Stimulated activated CD8-positive, alpha-beta memory T cell treated with anti-CD3 and anti-CD28 coated beads, Interleukin-4, amount 100 ng/mL, for 48 hours (primary cell): ENCODE data around the gene LRP3.
"Not testable (repeated sequence)": the region's sequence is repeated elsewhere in the genome, so short reads cannot be mapped to it uniquely, and the experiment has no call there.

Source experiments
- DNase-seq: peaks from one replicate; pipeline ENCODE4 v3.0.0-alpha.2; 2020

Gene LRP3, protein sequence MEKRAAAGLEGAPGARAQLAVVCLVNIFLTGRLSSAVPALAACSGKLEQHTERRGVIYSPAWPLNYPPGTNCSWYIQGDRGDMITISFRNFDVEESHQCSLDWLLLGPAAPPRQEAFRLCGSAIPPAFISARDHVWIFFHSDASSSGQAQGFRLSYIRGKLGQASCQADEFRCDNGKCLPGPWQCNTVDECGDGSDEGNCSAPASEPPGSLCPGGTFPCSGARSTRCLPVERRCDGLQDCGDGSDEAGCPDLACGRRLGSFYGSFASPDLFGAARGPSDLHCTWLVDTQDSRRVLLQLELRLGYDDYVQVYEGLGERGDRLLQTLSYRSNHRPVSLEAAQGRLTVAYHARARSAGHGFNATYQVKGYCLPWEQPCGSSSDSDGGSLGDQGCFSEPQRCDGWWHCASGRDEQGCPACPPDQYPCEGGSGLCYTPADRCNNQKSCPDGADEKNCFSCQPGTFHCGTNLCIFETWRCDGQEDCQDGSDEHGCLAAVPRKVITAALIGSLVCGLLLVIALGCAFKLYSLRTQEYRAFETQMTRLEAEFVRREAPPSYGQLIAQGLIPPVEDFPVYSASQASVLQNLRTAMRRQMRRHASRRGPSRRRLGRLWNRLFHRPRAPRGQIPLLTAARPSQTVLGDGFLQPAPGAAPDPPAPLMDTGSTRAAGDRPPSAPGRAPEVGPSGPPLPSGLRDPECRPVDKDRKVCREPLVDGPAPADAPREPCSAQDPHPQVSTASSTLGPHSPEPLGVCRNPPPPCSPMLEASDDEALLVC

DNA sequence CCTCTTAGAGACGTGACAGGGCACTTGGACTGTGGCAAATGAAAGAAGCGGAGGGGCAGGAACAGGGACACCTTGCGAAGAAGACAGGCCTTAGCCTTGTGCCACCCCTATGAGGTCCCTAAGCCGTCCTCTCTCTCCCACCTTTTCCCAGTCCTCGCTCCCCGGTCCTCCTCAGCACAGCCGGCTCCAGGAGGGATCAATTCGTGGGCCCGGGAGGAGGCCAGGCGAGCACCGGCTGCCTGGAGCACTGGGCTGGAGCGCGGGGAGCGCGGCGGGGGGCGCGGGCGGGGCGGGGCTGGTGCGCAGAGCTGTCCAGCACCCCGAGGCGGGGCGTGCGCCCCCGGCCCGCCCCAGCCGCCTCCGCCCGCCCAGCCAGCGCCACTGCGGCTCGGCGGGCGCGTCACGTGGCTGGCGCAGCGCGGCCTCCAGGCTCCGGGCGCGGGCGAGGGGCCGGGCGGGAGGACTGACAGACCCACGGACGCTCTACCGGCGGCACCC is at the start of gene LRP3:
TSS of gene LRP3 (plus strand) at position 466 of the 498 bp plus-strand sequence. CDS start 456 bp downstream, outside the sequence.
- DNase-seq = no peak

DNA sequence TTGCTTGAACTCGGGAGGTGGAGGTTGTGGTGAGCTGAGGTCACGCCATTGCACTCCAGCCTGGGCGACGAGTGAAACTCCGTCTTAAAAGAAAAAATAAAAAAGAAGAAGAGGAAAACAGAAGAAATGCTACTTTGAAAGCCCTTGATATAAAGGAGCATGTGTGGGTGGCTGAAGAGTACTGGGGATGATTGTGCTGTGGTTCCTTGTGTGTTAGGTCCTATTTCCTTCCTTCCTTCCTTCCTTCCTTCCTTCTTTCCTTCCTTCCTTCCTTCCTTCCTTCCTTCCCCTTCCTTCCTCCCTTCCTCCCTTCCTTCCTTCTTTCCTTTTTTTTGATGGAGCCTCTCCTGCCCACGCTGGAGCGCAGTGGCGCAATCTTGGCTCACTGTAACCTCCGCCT is 47.9 kb upstream of the LRP3 start:
- no peak for DNase-seq

DNA sequence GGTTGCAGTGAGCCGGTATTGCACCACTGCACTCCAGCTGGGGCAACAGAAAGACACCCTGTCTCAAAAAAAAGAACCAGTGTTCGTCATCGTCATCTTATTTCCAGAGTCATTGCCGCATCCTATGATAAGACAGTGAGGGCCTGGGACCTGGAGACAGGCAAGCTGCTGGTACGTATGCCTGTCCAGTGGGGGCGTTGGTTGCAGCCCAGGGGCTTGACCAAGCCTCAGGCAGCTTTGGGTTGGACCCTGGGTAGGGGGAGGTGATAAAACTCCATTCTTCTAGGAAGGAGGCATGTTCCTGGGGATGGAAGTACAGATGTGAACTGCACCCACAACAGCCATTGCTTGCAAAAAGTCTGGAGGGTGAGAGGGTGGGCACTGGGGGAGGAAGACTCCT is 46.6 kb upstream of the LRP3 start:
- DNase-seq = no peak

DNA sequence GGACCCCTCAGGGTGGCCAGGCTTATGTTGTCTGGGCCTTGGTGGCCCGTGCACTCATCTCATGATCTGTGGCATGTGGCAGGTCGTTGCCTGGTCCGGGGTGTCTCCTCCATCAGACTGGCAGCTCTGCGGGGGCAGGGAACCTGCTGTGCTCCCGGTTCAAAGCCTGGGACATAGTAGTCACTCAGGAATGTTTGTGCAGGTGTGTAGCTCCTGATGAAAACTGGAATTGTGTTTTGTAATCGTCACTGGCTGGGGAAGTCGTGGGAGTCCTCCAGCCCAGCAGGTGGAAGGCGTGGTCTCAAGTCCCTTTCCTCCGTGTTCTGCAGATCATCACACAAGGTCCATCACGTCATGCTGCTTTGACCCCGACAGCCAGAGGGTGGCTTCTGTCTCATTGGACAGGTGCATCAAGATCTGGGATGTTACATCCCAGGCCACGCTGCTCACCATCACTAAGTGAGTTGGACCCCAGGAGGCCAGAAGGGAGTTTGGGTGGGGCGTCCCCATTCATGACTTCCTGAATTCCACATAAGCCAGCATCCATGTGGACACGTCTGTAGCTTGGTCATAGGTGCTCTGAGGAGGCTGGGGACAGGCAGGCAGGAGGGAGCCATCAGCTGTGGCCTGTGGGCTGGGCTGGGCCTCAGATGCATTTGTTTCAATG is 43.1 kb upstream of the LRP3 start:
- no peak for DNase-seq

DNA sequence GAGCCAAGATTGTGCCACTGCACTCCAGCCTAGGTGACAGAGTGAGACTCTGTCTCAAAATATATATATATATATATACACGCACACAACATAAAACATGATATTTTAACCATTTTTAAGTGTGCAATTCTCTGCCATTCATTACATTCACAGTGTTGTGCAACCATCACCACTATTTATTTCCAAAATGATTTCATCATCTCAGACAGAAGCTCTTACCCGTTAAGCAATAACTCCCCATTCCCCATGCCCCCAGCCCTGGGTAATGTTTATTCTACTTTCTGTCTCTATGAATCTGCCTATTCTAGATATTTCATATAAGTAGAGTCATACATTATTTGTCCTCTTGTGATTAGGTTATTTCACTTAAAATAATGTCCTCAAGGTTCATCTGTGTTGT is 42.0 kb upstream of the LRP3 start:
- no peak for DNase-seq

DNA sequence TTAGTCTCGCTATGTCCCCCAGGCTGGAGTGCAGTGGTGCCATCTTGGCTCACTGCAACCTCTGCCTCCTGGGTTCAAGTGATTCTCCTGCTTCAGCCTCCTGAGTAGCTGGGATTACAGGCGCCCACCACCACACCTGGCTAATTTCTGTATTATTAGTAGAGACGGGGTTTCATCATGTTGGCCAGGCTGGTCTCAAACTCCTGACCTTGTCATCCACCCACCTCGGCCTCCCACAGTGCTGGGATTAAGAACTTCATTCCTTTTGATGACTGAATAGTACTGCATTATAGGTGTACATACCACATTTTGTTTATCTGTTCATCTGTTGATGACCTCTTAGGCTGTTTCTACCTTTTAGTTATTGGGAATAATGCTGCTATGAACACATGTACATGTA is 41.5 kb upstream of the LRP3 start:
- DNase-seq = not testable (repeated sequence)

DNA sequence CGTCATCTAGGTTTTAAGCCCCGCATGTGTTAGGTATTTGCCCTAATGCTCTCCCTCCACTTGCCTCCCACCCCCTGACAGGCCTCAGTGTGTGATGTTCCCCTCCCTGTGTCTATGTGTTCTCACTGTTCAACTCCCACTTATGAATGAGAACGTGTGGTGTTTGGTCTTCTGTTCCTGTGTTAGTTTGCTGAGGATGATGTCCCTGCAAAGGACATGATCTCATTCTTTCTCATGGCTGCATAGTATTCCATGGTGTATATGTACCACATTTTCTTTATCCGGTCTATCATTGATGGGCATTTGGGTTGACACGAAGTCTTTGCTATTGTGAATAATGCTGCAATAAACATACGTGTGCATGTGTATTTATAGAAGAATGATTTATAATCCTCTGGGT is 39.8 kb upstream of the LRP3 start:
- DNase-seq = not testable (repeated sequence)

DNA sequence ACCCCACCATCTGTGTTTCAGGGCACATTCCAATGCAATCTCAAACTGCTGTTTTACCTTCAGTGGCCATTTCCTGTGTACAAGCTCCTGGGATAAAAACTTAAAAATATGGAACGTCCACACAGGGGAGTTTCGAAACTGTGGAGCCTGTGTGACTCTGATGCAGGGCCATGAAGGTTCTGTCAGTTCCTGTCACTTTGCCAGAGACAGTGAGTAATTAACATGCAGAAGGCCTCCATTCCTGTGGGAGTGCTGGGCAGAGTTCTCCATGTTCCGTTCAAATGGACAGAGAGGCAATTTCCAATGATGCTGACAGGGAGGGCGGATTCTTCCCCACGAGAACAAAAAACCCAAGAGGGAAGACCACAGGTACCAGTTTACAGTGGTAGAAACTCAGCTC is 37.8 kb upstream of the LRP3 start:
- no peak for DNase-seq

DNA sequence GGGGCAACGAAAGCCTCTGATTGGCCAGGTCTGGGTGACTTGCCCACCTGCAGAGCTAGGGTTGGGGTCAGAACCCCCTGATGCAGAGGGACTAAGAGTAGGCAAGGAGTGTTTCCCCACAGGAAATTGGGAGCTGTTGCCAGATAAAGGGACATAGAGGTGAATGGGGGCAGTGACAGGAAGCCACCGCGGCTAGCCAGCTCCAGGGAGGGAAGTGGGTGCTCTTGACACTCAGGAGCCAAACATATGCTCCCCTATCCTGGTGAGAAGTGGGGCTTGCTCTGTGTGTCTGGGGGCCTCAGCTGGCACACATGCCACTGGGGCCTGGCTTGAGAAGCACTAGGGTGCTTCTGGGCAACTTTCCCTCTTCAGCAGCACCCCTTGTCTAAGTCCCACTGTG is 36.2 kb upstream of the LRP3 start:
- no peak for DNase-seq

DNA sequence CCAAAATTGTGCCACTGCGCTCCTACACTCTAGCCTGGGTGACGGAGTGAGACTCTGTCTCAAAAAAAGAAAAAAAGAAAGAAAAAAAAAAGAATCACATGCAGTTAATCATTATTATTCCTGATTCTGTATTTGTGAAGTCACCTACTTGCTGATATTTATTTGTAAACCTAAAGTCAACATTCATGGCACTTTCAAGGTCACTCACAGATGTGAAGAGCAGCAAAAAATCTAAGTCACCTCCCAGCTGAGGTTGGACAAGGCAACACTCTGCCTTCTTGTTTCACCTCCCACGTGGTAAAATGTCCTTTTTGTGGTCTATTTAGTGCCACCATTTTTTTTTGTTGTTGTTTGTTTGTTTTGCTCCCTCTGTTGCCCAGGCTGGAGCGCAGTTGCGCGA is 35.8 kb upstream of the LRP3 start:
- DNase-seq = no peak

DNA sequence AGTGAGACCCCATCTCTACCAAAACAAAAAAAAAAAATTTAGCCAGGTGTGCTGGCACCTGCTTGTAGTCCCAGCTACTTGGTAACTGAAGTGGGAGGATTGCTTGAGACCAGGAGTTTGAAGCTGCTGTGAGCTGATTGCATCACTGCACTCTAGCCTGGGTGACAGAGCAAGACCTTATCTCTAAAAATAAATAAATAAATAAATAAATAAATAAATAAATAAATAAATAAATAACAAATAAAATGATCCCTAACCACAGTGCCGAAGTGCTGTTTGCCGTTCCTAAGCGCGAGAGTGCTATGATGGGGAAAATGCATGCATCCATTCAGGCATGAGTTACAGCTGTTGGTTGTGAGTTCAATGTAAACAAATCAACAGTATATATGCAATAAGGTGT is 35.0 kb upstream of the LRP3 start:
- no peak for DNase-seq

DNA sequence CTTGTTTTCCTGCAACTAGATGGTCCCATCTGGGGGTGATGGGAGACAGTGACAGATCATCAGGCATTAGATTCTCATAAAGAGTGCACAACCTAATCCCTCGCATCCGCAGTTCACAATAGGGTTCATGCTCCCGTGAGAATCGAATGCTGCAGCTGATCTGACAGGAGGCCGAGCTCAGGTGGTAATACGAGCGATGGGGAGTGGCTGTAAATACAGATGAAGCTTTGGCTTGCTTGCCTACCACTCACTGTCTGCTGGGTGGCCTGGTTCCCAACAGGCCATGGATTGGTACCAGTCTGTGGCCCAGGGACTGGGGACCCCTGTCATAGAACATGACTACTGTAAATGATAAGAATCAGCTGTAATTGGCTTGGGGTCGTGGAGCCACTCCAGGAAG is 34.2 kb upstream of the LRP3 start:
- no peak for DNase-seq

DNA sequence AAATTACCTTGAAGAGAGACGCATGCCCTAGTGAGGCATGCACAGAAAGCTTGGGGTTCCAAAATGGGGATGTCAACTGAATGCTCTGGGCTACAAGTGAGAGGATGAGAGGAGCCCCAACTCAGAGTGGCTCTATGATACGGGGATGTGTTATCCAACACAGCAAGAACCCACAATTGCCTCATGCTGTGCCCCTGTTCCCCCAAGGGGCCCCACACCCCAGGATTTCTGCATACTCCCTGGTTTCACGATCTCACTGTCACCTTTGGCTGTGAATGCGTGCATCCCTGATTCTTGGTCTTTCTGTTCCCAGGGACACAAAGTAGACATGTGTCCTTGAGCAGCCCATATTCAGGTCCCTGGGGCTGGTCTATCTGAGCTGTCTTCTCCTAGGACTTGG is 32.9 kb upstream of the LRP3 start:
- DNase-seq = no peak

DNA sequence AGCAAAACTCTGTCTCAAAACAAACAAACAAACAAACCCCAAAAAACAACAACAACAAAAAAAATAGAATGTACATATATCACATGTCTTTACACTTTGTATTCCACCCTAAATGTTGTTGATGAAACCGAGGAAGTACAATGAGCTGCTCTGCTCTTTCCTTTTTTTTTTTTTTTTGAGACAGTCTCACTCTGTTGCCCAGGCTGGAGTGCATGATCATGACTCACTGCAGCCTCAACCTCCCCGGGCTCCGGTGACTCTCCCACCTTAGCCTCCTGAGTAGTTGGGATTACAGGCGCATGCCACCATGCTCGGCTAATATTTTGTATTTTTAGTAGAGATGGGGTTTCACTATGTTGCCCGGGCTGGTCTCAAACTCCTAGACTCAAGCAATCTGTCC is 30.6 kb upstream of the LRP3 start:
- no peak for DNase-seq

DNA sequence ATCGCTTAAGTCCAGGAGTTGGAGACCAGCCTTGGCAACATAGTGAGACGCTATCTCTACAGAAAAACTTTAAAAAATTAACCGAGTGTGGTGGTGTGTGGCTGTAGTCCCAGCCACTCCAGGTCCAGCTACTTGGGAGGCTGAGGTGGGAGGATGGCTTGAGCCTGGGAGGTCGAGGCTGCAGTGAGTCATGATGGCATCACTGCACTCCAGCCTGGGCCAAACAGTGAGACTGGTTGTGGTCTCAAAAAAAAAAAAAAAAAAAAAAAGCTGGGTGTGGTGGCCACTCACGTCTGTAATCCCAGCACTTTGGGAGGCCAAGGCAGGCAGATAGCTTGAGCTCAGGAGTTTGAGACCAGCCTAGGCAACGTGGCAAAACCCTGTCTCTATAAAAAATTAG is 28.1 kb upstream of the LRP3 start:
- DNase-seq = not testable (repeated sequence)

DNA sequence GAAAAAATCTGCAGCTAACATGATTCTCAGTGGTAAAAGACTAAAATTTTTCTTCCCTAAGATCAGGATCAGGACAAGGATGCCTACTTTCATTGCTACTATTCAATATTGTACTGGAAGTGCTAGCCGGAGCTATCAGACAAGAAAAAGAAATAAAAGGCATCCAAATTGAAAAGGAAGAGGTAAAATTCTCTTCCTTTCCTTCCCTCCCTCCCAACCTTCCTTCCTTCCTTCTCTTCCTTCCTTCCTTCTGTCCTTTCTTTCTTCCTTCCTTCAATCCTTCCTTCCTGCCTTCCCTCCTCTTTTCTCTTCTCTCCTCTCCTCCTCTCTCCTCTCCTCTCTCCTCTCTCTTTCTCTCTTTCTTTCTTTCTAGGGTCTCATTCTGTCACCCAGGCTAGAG is 26.7 kb upstream of the LRP3 start:
- no peak for DNase-seq

DNA sequence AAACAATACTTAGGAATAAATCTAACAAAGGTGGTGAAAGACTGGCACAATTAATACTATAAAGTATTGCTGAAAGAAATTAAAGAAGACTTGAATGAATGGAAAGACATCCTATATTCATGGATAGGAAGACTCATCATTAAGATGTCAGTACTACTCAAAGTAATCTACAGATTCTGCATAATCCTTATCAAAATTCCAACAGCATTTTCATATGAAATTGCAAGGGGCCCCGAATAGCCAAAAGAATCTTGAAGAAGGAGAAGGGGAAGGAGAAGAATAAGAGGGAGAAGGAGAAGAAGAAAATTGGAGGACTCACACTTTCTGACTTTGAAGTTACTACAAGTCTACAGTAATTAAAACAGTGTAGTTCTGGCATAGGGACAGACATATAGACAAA is 25.6 kb upstream of the LRP3 start:
- no peak for DNase-seq

DNA sequence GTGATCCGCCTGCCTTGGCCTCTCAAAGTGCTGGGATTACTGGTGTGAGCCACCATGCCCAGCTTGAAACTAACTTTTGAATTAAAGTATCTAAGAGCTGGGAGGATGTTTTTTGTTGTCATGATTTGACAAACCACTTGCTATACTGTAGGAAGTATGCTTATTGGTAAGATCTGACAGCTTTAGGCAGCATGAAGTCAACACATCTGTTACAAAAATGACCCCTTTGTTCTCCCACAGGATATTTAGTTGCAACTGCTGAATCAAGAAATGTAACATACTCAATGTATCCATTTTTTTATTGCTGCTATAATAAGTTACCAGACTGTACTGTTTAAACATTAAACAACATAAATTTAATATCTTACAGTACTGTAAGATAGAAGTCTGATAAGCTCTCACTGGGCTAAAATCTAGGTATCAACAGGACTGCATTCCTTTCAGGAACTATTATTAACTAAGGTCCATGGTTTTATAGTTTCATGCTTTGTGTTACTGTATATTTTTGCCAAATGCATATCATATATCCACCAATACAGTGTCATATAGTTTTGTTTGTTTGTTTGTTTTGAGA is 22.8 kb upstream of the LRP3 start:
- DNase-seq = no peak

DNA sequence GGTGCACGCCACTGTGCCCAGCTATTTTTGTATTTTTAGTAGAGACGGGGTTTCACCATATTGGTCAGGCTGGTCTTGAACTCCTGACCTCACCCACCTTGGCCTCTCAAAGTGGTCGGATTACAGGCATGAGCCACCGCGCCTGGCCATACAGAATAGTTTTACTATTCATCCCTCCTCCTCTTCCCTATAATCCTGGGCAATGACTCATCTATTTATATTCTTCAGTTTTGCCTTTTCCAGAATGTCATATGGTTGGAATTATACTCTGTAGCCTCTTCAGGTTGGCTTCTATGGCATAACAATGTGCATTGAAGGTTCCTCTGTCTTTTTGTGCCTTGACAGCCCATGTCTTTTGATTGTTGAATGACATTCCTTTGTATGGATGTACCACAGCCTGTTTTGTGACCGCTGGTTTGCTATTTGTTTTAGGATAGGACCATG is 22.2 kb upstream of the LRP3 start:
- no peak for DNase-seq

DNA sequence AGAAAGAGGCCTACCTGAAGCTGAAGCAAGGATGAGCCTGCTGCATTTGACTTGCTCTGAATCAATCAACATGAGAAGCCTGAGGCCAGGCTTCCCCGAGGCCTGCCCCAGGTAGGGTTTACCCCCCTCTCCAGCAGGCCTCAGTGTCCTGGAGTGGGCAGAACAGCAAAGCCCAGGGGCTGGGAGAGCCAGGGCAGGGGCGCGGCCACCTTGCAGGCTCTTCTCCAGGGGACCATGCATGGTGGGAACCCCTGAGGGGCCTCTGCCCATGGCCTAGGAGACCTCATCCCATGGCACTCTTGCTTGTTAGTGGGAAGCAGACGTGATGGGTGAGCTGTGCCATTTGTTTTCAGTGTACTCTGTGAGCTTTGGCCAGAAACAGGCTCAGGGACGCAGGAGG is 19.9 kb upstream of the LRP3 start:
- no peak for DNase-seq

DNA sequence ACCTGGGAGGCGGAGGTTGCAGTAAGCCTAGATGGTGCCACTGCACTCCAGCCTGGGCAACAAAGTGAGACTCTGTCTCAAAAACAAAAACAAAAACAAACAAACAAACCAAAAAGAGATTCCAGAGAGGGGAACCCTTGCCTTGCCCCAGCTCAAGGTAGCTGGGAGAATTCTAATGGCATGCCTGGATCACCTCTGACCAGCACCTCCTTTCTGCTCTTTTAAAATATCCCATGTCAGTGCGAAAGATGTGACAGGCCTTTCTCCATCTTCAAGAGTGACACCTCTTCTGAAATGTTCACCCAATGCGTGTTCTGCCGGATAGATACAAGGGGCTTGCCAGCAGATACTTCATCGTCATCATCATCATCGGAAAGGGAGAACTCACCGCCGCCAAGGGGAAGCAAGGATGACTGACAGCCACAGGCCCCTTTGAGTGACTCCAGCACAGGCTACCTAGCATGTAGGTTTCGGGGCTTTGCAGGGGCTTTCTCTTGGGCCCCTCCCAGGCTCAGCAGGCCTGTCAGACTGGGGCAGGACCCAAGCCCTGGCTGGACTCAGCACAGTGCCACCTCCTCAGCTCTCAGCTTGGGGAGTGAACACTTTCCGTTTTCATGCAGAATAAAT is 18.9 kb upstream of the LRP3 start:
- no peak for DNase-seq

DNA sequence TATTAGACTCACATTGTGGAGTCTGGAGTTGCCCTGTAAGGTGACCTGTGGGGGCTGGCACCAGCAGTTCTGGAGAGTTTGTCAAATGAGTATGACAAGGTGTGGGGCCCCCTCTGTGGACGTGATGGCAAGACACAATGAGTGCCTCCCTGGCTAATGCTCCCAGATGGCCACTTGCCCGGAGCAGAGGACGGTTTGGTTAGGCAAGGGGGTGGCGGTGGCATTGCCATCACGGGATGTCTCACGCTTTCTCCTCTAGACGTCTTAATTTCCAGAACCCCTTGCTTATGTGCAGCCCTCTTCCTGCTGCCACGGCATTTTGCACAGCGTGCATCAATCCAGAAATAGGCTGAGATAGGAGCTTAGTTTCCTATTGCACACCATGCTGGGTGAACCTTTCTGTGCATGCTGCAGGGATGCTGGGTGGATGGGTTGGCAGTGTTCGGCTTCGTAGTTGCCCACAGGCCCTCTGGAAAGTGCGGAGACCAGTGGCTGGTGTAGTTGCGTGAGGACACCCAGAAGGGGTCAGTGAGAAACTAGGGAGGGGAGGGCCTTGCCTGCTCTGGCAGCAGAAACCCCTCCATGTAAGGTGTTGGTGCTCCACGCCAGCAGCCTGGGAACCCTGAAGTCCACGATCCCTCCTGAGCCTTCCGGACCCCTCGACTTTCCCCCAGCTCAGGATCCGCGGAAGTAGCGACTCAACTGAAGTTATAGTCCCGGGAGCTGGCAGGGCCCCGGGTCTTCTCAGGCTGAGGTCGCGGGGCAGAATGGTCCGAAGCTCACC is 18.1 kb upstream of the LRP3 start:
- DNase-seq = no peak
